Prostate gland (tissue), 2 donors: Measurements from ENCODE around the gene SEPTIN8.

ENCODE experiments used
- CTCF ChIP-seq, 4 experiments: fragments of 200-600 bp in 2 of 4; fragments of 450-650 bp in 2 of 4; sonication (generic) in 2 of 4; IDR thresholded peaks; 1 replicate in 3 of 4; 2 replicates in 1 of 4; pipeline ENCODE4 v1.5.1; 2016 to 2019; ENCODE audit warnings: antibody characterized with exemption in 4 of 4, mild to moderate bottlenecking in 2 of 4, moderate library complexity in 2 of 4
- POLR2A ChIP-seq: fragments of 450-650 bp; IDR thresholded peaks from one replicate; pipeline ENCODE4 v1.6.1; 2016; ENCODE audit warnings: antibody characterized with exemption, mild to moderate bottlenecking

DNA sequence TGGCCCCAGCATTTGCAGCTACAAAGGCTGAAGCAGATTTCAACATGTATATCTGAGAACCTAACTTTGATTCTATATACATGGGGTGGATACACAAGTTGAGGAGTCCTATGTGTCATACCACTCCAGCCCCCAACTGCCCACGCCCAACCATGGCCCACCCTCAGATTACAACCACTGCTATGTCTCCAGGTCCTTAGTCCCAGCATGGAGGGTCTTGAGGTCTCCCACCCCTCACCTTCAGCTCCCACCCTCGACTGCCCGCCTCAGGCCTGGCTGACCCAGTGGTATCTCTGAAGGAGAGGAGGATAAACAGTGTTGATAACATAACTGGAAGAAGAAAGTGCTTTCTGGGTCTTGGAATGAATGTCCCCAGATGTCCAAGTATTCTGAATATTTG, 44.3 kb upstream of the SEPTIN8 start:
- no peak for TF ChIP-seq CTCF (IDR thresholded peaks at IDR 0.05)
- TF ChIP-seq POLR2A = no peak
